SK-N-SH (cell line): Measurements from ENCODE around the gene GSC2. TPM values are rescaled to one million over a fixed set of nuclear protein-coding genes. Genes with fewer than 3 reads are reported as not detected.

ENCODE experiments used
- CTCF ChIA-PET: fragments of 300-600, 350-600 bp; formaldehyde crosslinking; extraction: SDS; loops from one replicate; lab custom pipeline; 2021; lab: Yijun Ruan, JAX
- POLR2A ChIA-PET: fragments of 350-600 bp; sonication (Branson Sonifier 250); formaldehyde crosslinking; extraction: SDS; loops from one replicate; lab custom pipeline; 2020; ENCODE audit warnings: antibody characterized with exemption, inconsistent platforms; lab: Yijun Ruan, JAX
- DNase-seq: peaks from one replicate; pipeline ENCODE4 v3.0.0; 2012
- H2AFZ ChIP-seq: fragments of 200-600 bp; sonication (generic); 2 replicates; pipeline ENCODE4 v1.8.1; 2016; ENCODE audit warnings: antibody characterized with exemption, mild to moderate bottlenecking, low read depth
- H3F3A ChIP-seq: fragments of 200-600 bp; sonication (generic); replicated peaks from 2 replicates; pipeline ENCODE3; 2016; ENCODE audit warnings: antibody characterized with exemption, mild to moderate bottlenecking; ENCODE audit not compliant: insufficient read depth
- H3K27ac ChIP-seq, 2 experiments: fragments of 200-500 bp in 1 of 2; fragments of 200-600 bp in 1 of 2; sonication (Bioruptor generic) in 1 of 2; sonication (generic), shearing (Covaris generic) in 1 of 2; 2 replicates each; pipeline versions ENCODE4 v1.5.1 to v1.6.1; 2014 to 2016; ENCODE audit warnings: low read depth in 2 of 2, inconsistent platforms in 1 of 2, low read length in 1 of 2, mild to moderate bottlenecking in 1 of 2, mixed read lengths in 1 of 2
- H3K27me3 ChIP-seq: fragments of 200-600 bp; sonication (generic), shearing (Covaris generic); 2 replicates; pipeline ENCODE4 v1.6.1; 2016; ENCODE audit warnings: mixed run types; ENCODE audit not compliant: insufficient read depth
- H3K36me3 ChIP-seq, 2 experiments: fragments of 200-500 bp in 1 of 2; fragments of 200-600 bp in 1 of 2; sonication (Bioruptor generic) in 1 of 2; sonication (generic) in 1 of 2; replicated peaks in 1 of 2; 2 replicates each; pipeline versions ENCODE3 to v1.5.1; 2014 to 2016; ENCODE audit warnings: low read length in 1 of 2, mild to moderate bottlenecking in 1 of 2; ENCODE audit not compliant: insufficient read depth in 2 of 2, control insufficient read depth in 1 of 2
- H3K4me1 ChIP-seq, 2 experiments: fragments of 200-500 bp in 1 of 2; fragments of 200-600 bp in 1 of 2; sonication (Bioruptor generic) in 1 of 2; sonication (generic), shearing (Covaris generic) in 1 of 2; 2 replicates each; pipeline versions ENCODE4 v1.5.1 to v1.6.1; 2014 to 2016; ENCODE audit warnings: low read depth in 1 of 2, low read length in 1 of 2, mixed run types in 1 of 2; ENCODE audit not compliant: insufficient read depth in 2 of 2, control insufficient read depth in 1 of 2
- H3K4me2 ChIP-seq: fragments of 200-600 bp; sonication (generic), shearing (Covaris generic); 2 replicates; pipeline ENCODE4 v1.6.1; 2017; ENCODE audit warnings: mixed run types
- H3K4me3 ChIP-seq, 2 experiments: fragments of 200-500 bp in 1 of 2; fragments of 200-600 bp in 1 of 2; sonication (Bioruptor generic) in 1 of 2; sonication (generic), shearing (Covaris generic) in 1 of 2; 2 replicates each; pipeline versions ENCODE4 v1.5.1 to v1.8.1; 2014 to 2016; ENCODE audit warnings: low read depth in 2 of 2, inconsistent platforms in 1 of 2, low read length in 1 of 2, mild to moderate bottlenecking in 1 of 2, mixed read lengths in 1 of 2, moderate library complexity in 1 of 2
- H3K79me2 ChIP-seq: fragments of 200-600 bp; sonication (generic); 2 replicates; pipeline ENCODE4 v1.8.1; 2017; ENCODE audit warnings: mild to moderate bottlenecking; ENCODE audit not compliant: insufficient read depth
- H3K9ac ChIP-seq: fragments of 200-600 bp; sonication (generic); 2 replicates; pipeline ENCODE4 v1.6.1; 2017; ENCODE audit warnings: mixed run types
- H3K9me2 ChIP-seq: fragments of 200-600 bp; sonication (generic); 2 replicates; pipeline ENCODE4 v1.6.1; 2017; ENCODE audit warnings: mixed run types
- H3K9me3 ChIP-seq: fragments of 200-600 bp; sonication (generic); 2 replicates; pipeline ENCODE4 v1.6.1; 2017; ENCODE audit warnings: mixed run types, mild to moderate bottlenecking, moderate library complexity
- H4K20me1 ChIP-seq: fragments of 200-600 bp; sonication (generic); 2 replicates; pipeline ENCODE4 v1.6.1; 2017; ENCODE audit warnings: mild to moderate bottlenecking, mixed run types; ENCODE audit not compliant: insufficient read depth
- CHD2 ChIP-seq: fragments of 150-350 bp; IDR thresholded peaks from 2 replicates; pipeline ENCODE4 v1.6.1; 2018; ENCODE audit warnings: low read length; ENCODE audit not compliant: partially characterized antibody
- CTCF ChIP-seq: fragments of 200-600 bp; sonication (generic); IDR thresholded peaks from 2 replicates; pipeline ENCODE4 v1.6.1; 2017; ENCODE audit warnings: antibody characterized with exemption, mild to moderate bottlenecking, moderate library complexity
- ELF1 ChIP-seq: IDR thresholded peaks from 2 replicates; pipeline ENCODE4 v1.4.0; 2012
- EZH2phosphoT487 ChIP-seq: fragments of 200-600 bp; sonication (generic); IDR thresholded peaks from 2 replicates; pipeline ENCODE4 v1.6.1; 2017; ENCODE audit warnings: low read depth, mixed run types, mild to moderate bottlenecking, antibody characterized with exemption, moderate library complexity, borderline replicate concordance
- GATA2 ChIP-seq: sonication (generic); formaldehyde crosslinking; IDR thresholded peaks from 2 replicates; pipeline ENCODE4 v1.5.0; 2020; ENCODE audit warnings: mild to moderate bottlenecking, missing genetic modification reagents
- IRF3 ChIP-seq: fragments of 150-350 bp; IDR thresholded peaks from 2 replicates; pipeline ENCODE4 v1.6.1; 2016; ENCODE audit warnings: mild to moderate bottlenecking, low read depth, low read length
- JUND ChIP-seq: IDR thresholded peaks from 2 replicates; pipeline ENCODE4 v1.4.0; 2012
- MAX ChIP-seq: IDR thresholded peaks from 2 replicates; pipeline ENCODE4 v1.4.0; 2012; ENCODE audit warnings: low read depth
- MEF2A ChIP-seq: IDR thresholded peaks from 2 replicates; pipeline ENCODE4 v1.4.0; 2012; ENCODE audit warnings: low read depth, borderline replicate concordance
- NFIC ChIP-seq: IDR thresholded peaks from 2 replicates; pipeline ENCODE4 v1.4.0; 2012; ENCODE audit warnings: borderline replicate concordance
- NRF1 ChIP-seq: IDR thresholded peaks from 2 replicates; pipeline ENCODE4 v1.6.1; 2012; ENCODE audit warnings: low read depth, mild to moderate bottlenecking, low read length
- POLR2AphosphoS5 ChIP-seq: IDR thresholded peaks from 2 replicates; pipeline ENCODE4 v1.6.1; 2012; ENCODE audit warnings: low read depth, low read length
- RAD21 ChIP-seq: IDR thresholded peaks from 2 replicates; pipeline ENCODE4 v1.6.1; 2012; ENCODE audit warnings: mild to moderate bottlenecking, low read length
- RCOR1 ChIP-seq: fragments of 150-350 bp; IDR thresholded peaks from 2 replicates; pipeline ENCODE4 v1.6.1; 2017; ENCODE audit warnings: antibody characterized with exemption, low read length
- SIN3A ChIP-seq: IDR thresholded peaks from 2 replicates; pipeline ENCODE4 v1.6.1; 2012; ENCODE audit warnings: low read depth, mild to moderate bottlenecking, low read length, moderate library complexity, borderline replicate concordance
- SMC3 ChIP-seq: IDR thresholded peaks from 2 replicates; pipeline ENCODE4 v1.6.1; 2012; ENCODE audit warnings: low read depth, low read length, improper control_type of control experiment
- WGBS: methylation state at CpG from one replicate; pipeline ENCODE4 v1.1.6; 2017; ENCODE audit warnings: low lambda C conversion rate; 5-methylcytosine and 5-hydroxymethylcytosine counted together
- polyA plus RNA-seq, 3 experiments: library from polyadenylated mRNA; depleted of rRNA; stranded (reverse); fragments of >200 nt; gene quantifications; 2 replicates each; pipeline ENCODE4 v1.2.3, GENCODE V29; 2012

Gene GSC2
- polyA plus RNA-seq, 1 of the 3 experiments (the other 2 are of a cell fraction) = not detected

GRCh38 chr22:19178065-19178656 is 28.1 kb upstream of the GSC2 start:
- H3F3A ChIP-seq = peaks cover 4% of the 10 kb centered on the region
- peaks cover 43% of the 10 kb centered on the region for H3K79me2 ChIP-seq
- TF ChIP-seq NFIC = no peak
- peak; percentile 8 for TF ChIP-seq CHD2
- TF ChIP-seq ELF1 = peak; percentile 66
- peaks cover 0 to 9% of the 10 kb centered on the region in 2 experiments for H3K36me3 ChIP-seq
- 0% methylated on average over 14 of the region's 80 CpGs for WGBS
- H3K27me3 ChIP-seq = no peaks in the 10 kb centered on the region
- peak; percentile 85 for DNase-seq
- H3K9me2 ChIP-seq = no peaks in the 10 kb centered on the region
- POLR2A ChIA-PET = interaction anchor here (1.0 to 2.2 kb wide), 5 partner anchors 16 to 253 kb away, joined by 3 to 7 read pairs (median 5); partner anchors contain the start of genes CLTCL1, ESS2, HIRA and MRPL40
- 0 out of 2 replicates have a peak overlapping the region, but pooled peaks have one; percentile 29 for H2AFZ ChIP-seq
- H3K9ac ChIP-seq = peak overlapping the region; percentile 80
- H3K4me3 ChIP-seq = peak overlapping the region; percentile 80 to 84
- peak overlapping the region; percentile 22 to 89; a peak in 3 of 4 replicates for H3K27ac ChIP-seq
- H3K9me3 ChIP-seq = no peaks in the 10 kb centered on the region
- CTCF ChIA-PET = interaction anchor here (1.0 to 3.0 kb wide), 15 partner anchors 17 to 454 kb away, joined by 3 to 28 read pairs (median 9); partner anchors contain the start of genes CLTCL1, HIRA and MRPL40
- H3K4me1 ChIP-seq = peaks cover 23 to 51% of the 10 kb centered on the region in 2 experiments; a peak in 3 of 4 replicates
- peaks cover 13% of the 10 kb centered on the region; the same call in 1 of the 2 replicates for H4K20me1 ChIP-seq
- peak overlapping the region; percentile 99 for H3K4me2 ChIP-seq

- Histone ChIP-seq H3K27ac (peak overlapping the region; percentile 22 to 89; a peak in 3 of 4 replicates), H3K79me2 (peaks cover 50% of the 10 kb centered on the region)
- POLR2A ChIA-PET = no interaction called here
Observed at GRCh38 chr22:19177164-19178064, 27.3 kb upstream of the GSC2 start.

More at GRCh38 chr22:19177164-19178064, 27.3 kb upstream of the GSC2 start:
- peak overlapping the region; percentile 80 for H3K9ac ChIP-seq
- CTCF ChIA-PET = interaction anchor here (1.2 to 2.5 kb wide), 2 partner anchors 112 to 300 kb away, joined by 3 to 19 read pairs; no protein-coding TSS in a partner anchor
- peaks cover 13% of the 10 kb centered on the region; the same call in 1 of the 2 replicates for H4K20me1 ChIP-seq
- peaks cover 0 to 9% of the 10 kb centered on the region in 2 experiments for H3K36me3 ChIP-seq
- no peaks in the 10 kb centered on the region for H3K9me2 ChIP-seq
- no peak overlapping the region for H2AFZ ChIP-seq
- H3F3A ChIP-seq = peaks cover 4% of the 10 kb centered on the region
- peaks cover 27 to 58% of the 10 kb centered on the region in 2 experiments for H3K4me1 ChIP-seq
- no peak for TF ChIP-seq EZH2phosphoT487
- TF ChIP-seq RCOR1 = no peak
- TF ChIP-seq MAX = no peak
- TF ChIP-seq GATA2 (CRISPR knock-in tag) = no peak
- TF ChIP-seq RAD21 = no peak
- TF ChIP-seq POLR2AphosphoS5 = no peak
- TF ChIP-seq SIN3A = no peak
- TF ChIP-seq MEF2A = no peak
- TF ChIP-seq SMC3 = no peak
- TF ChIP-seq IRF3 = no peak
- TF ChIP-seq CTCF = no peak
- TF ChIP-seq NRF1 = no peak
- TF ChIP-seq JUND = no peak
- no peak for TF ChIP-seq ELF1
- H3K4me3 ChIP-seq = peak overlapping the region; percentile 80 to 84
- peak overlapping the region; percentile 99 for H3K4me2 ChIP-seq
- no peaks in the 10 kb centered on the region for H3K9me3 ChIP-seq
- 27% methylated on average over 17 of the region's 55 CpGs for WGBS
- no peaks in the 10 kb centered on the region for H3K27me3 ChIP-seq
- DNase-seq = no peak
